Endothelial cell of umbilical vein (primary cell): ENCODE results near the gene PTPN12. TPM values are rescaled to one million over a fixed set of nuclear protein-coding genes. Genes with fewer than 3 reads are reported as not detected.

Source experiments
- BruUV-seq: library from RNA; stranded (reverse); fragments of 400-500 nt; replicated peaks from 2 replicates; lab custom pipeline; 2021; lab: Mats Ljungman, UMichigan
- CTCF ChIA-PET: fragments of 300-600, 350-600 bp; sonication (Branson Sonifier 250); formaldehyde crosslinking; loops from one replicate; lab custom pipeline; 2021; ENCODE audit warnings: antibody characterized with exemption, inconsistent platforms; lab: Charles Lee
- POLR2A ChIA-PET: fragments of 300-600, 350-600 bp; sonication (Branson Sonifier 250); formaldehyde crosslinking; loops from one replicate; lab custom pipeline; 2021; ENCODE audit warnings: antibody characterized with exemption, inconsistent platforms; lab: Charles Lee
- DNase-seq: peaks from one replicate; pipeline ENCODE4 v3.0.0-alpha.2; 2011; ENCODE audit warnings: low read depth, low spot score
- FAIRE-seq: peaks from 2 replicates; lab custom pipeline; 2011; peaks lifted over from hg19 to GRCh38; lab: Jason Lieb, UNC
- H2AFZ ChIP-seq: 2 replicates; pipeline ENCODE4 v1.6.0; 2012; ENCODE audit warnings: low read depth, low read length, control low read depth, inconsistent platforms
- H3K27ac ChIP-seq: 2 replicates; pipeline ENCODE4 v1.5.1; 2011; ENCODE audit warnings: low read depth, mild to moderate bottlenecking, control low read depth, low read length, moderate library complexity; ENCODE audit not compliant: insufficient read depth
- H3K27me3 ChIP-seq, 2 experiments: 2 replicates each; pipeline versions ENCODE4 v1.6.0 to v1.6.1; 2011; ENCODE audit warnings: low read length in 2 of 2, mixed read lengths in 1 of 2; ENCODE audit not compliant: control insufficient read depth in 2 of 2, insufficient read depth in 2 of 2
- H3K36me3 ChIP-seq, 2 experiments: 2 replicates in 1 of 2; 3 replicates in 1 of 2; pipeline ENCODE4 v1.5.1; 2011; ENCODE audit warnings: low read length in 2 of 2, mild to moderate bottlenecking in 1 of 2, moderate library complexity in 1 of 2; ENCODE audit not compliant: control insufficient read depth in 2 of 2, insufficient read depth in 2 of 2; ENCODE audit errors: extremely low read depth in 1 of 2
- H3K4me1 ChIP-seq: 3 replicates; pipeline ENCODE4 v1.5.1; 2011; ENCODE audit warnings: mild to moderate bottlenecking, low read length; ENCODE audit not compliant: control insufficient read depth, insufficient read depth; ENCODE audit errors: extremely low read depth
- H3K4me2 ChIP-seq: 2 replicates; pipeline ENCODE4 v1.6.1; 2011; ENCODE audit warnings: low read length, control low read depth, mixed read lengths; ENCODE audit not compliant: insufficient read depth
- H3K4me3 ChIP-seq, 3 experiments: fragments of 200-600 bp in 1 of 3; sonication (generic), shearing (Covaris generic) in 1 of 3; replicated peaks in 1 of 3; 2 replicates each; pipeline ENCODE4 v1.5.1; 2011 to 2016; ENCODE audit warnings: control low read depth in 3 of 3, low read length in 3 of 3, mild to moderate bottlenecking in 2 of 3, inconsistent platforms in 1 of 3, low read depth in 1 of 3, moderate library complexity in 1 of 3; ENCODE audit not compliant: insufficient read depth in 1 of 3
- H3K79me2 ChIP-seq: 2 replicates; pipeline ENCODE4 v1.6.0; 2012; ENCODE audit warnings: low read length, inconsistent platforms; ENCODE audit not compliant: control insufficient read depth, insufficient read depth
- H3K9ac ChIP-seq: replicated peaks from 2 replicates; pipeline ENCODE3; 2011; ENCODE audit warnings: low read length, control low read depth; ENCODE audit not compliant: insufficient read depth; ENCODE audit errors: extremely low read depth
- H3K9me1 ChIP-seq: replicated peaks from 3 replicates; pipeline ENCODE4 v1.6.0; 2011; ENCODE audit warnings: mild to moderate bottlenecking, low read length; ENCODE audit not compliant: control insufficient read depth, insufficient read depth; ENCODE audit errors: extremely low read depth
- H3K9me3 ChIP-seq: replicated peaks from 2 replicates; pipeline ENCODE4 v1.5.1; 2012; ENCODE audit warnings: low read length, inconsistent platforms; ENCODE audit not compliant: control insufficient read depth, insufficient read depth
- H4K20me1 ChIP-seq: replicated peaks from 2 replicates; pipeline ENCODE3; 2011; ENCODE audit warnings: mild to moderate bottlenecking, low read length; ENCODE audit not compliant: control insufficient read depth, insufficient read depth; ENCODE audit errors: extremely low read depth
- CTCF ChIP-seq, 2 donors: IDR thresholded peaks; 1 replicate in 1 of 2; 2 replicates in 1 of 2; pipeline ENCODE4 v1.5.1; 2011; ENCODE audit warnings: low read length in 2 of 2, mild to moderate bottlenecking in 2 of 2, moderate library complexity in 2 of 2, control low read depth in 1 of 2, inconsistent platforms in 1 of 2, low read depth in 1 of 2; ENCODE audit not compliant: insufficient read depth in 1 of 2; ENCODE audit errors: extremely low read depth in 1 of 2
- EZH2 ChIP-seq: IDR thresholded peaks from 2 replicates; pipeline ENCODE4 v1.6.1; 2012; ENCODE audit warnings: borderline replicate concordance, low read depth, mild to moderate bottlenecking, moderate library complexity, low read length, inconsistent platforms; ENCODE audit not compliant: severe bottlenecking
- FOS ChIP-seq: IDR thresholded peaks from 2 replicates; pipeline ENCODE4 v1.6.1; 2011; ENCODE audit warnings: mild to moderate bottlenecking, low read length, moderate library complexity, borderline replicate concordance; ENCODE audit not compliant: insufficient read depth
- GATA2 ChIP-seq: IDR thresholded peaks from 2 replicates; pipeline ENCODE4 v1.7.0; 2011; ENCODE audit warnings: low read depth, mild to moderate bottlenecking, moderate library complexity, mixed read lengths, low read length; ENCODE audit not compliant: insufficient read length, insufficient read depth
- MYC ChIP-seq: IDR thresholded peaks from one replicate; pipeline ENCODE4 v1.6.1; 2011; ENCODE audit warnings: mild to moderate bottlenecking, low read depth, low read length
- POLR2AphosphoS5 ChIP-seq: IDR thresholded peaks from 2 replicates; pipeline ENCODE4 v1.6.1; 2012; ENCODE audit warnings: low read depth, mild to moderate bottlenecking, control low read depth, low read length, moderate library complexity; ENCODE audit not compliant: insufficient read depth
- dilution Hi-C: fragments of 300-500 bp; cut with MboI; formaldehyde crosslinking; loops from one replicate; pipeline ENCODE4 v1.15.0; 2019; ENCODE audit warnings: low sequenced_read_pairs; ENCODE audit not compliant: extremely low pct_ligation_motif_present
- intact Hi-C: fragments of 100-400 bp; cut with micrococcal nuclease; formaldehyde crosslinking; loops from one replicate; pipeline ENCODE4 v1.10.0; 2022
- polyA plus RNA-seq, 4 experiments: library from polyadenylated mRNA; depleted of rRNA in 3 of 4; stranded (reverse) in 3 of 4; unstranded in 1 of 4; fragments of >200 nt; gene quantifications; 2 replicates each; pipeline versions ENCODE4 v1.2.1 to v1.2.3, GENCODE V29; 2011 to 2012; ENCODE audit warnings: missing spikeins in 1 of 4
- total RNA-seq: library from RNA; stranded (reverse); gene quantifications from 2 replicates; pipeline ENCODE4 v1.2.3, GENCODE V29; 2021
- TF ChIP-seq, protein P1 (sequence below): IDR thresholded peaks from 2 replicates; pipeline ENCODE4 v1.6.1; 2011; ENCODE audit not compliant: insufficient read depth, insufficient read length

PTPN12 gene
- total and polyA plus RNA-seq, 2 donors (not counting 3 experiments of a cell fraction or from before 2014, with no cell fraction given): 30.6 to 137 TPM

- Histone ChIP-seq H3K36me3 (peaks cover 0 to 2% of the 10 kb centered on the region in 2 experiments), H3K27ac (no peak overlapping the region), H4K20me1 (peaks cover 41% of the 10 kb centered on the region), H3K9me1 (no peaks in the 10 kb centered on the region), H3K79me2 (peaks cover 96% of the 10 kb centered on the region), H3K27me3 (no peaks in the 10 kb centered on the region), H2AFZ (no peak overlapping the region), H3K9me3 (no peaks in the 10 kb centered on the region), H3K4me2 (no peak overlapping the region), H3K4me3 (no peak overlapping the region), H3K9ac (no peak overlapping the region), H3K4me1 (peaks cover 24% of the 10 kb centered on the region)
- DNase-seq (no peak), FAIRE-seq (no peak)
- POLR2A ChIA-PET: no interaction called here
- CTCF ChIA-PET: no interaction called here
- TF ChIP-seq POLR2AphosphoS5 (no peak), MYC (no peak), GATA2 (no peak), EZH2 (no peak)
- TF ChIP-seq, protein P1, sequence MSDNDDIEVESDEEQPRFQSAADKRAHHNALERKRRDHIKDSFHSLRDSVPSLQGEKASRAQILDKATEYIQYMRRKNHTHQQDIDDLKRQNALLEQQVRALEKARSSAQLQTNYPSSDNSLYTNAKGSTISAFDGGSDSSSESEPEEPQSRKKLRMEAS: no peak
- dilution Hi-C loops: no loop called here
- BruUV-seq: no TSS peak
- intact Hi-C loops: no loop called here
Observed at GRCh38 chr7:77566421-77566820, 29.3 kb downstream of the PTPN12 start.

DNA sequence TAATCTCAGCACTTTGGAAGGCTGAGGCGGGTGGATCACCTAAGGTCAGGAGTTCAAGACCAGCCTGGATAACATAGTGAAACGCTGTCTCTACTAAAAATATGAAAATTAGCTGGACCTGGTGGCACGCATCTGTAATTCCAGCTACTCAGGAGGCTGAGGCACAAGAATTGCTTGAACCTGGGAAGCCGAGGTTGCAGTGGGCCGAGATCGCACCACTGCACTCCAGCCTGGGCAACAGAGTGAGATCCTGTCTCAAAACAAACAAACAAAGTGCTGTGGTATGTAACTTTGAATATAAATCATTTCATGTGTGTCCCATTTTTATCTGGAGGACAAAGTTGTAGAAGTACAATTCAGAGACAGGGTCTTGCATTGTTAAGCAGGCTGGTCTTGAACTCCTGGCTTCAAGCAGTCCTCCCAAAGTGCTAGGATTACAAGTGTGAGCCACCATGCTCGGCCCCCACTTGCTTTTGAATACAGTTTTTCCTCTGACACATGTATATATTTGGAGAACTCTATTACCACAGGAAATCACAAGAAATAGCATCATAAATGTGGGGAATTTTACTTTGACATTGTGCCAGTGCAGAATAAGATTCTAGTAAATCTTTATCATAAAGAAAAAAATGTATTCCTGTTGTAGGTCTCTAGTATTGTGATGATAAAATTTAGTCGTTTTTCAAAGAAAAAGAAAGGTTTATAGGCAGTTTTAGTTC lies 32.6 kb downstream of the PTPN12 start:
- Histone ChIP-seq H3K4me1 (peaks cover 23% of the 10 kb centered on the region), H3K4me3 (no peak overlapping the region), H3K79me2 (peaks cover 95% of the 10 kb centered on the region), H2AFZ (no peak overlapping the region), H3K9ac (no peak overlapping the region), H3K27me3 (no peaks in the 10 kb centered on the region), H3K4me2 (peak overlapping the region; percentile 21), H4K20me1 (peaks cover 38% of the 10 kb centered on the region), H3K9me3 (no peaks in the 10 kb centered on the region), H3K27ac (peak overlapping the region; percentile 24), H3K9me1 (no peaks in the 10 kb centered on the region), H3K36me3 (peaks cover 8 to 16% of the 10 kb centered on the region in 2 experiments)
- POLR2A ChIA-PET: no interaction called here
- peak; percentile 55 for DNase-seq
- CTCF ChIA-PET: no interaction called here
- dilution Hi-C loops (no loop called here), intact Hi-C loops (loop anchor here (2.0 kb wide), 1 partner anchor 31 kb away; no protein-coding TSS in a partner anchor)
- BruUV-seq: no TSS peak
- no peak for TF ChIP-seq FOS
- no peak for TF ChIP-seq EZH2
- TF ChIP-seq GATA2: no peak
- no peak for TF ChIP-seq CTCF (IDR thresholded peaks at IDR 0.05; ENCODE audit: extremely low read depth in 1 of 2, insufficient read depth in 1 of 2, low read depth in 1 of 2, low read length in 2 of 2)
- TF ChIP-seq, protein P1: no peak
- TF ChIP-seq MYC: no peak
- no peak for FAIRE-seq
